Lower leg skin (tissue), 3 donors: ENCODE results near the gene CNNM4.

Experiments
- CTCF ChIP-seq, 3 donors: fragments of 450-650 bp; IDR thresholded peaks; one replicate each; pipeline ENCODE4 v1.5.1; 2016; ENCODE audit warnings: antibody characterized with exemption in 3 of 3, mild to moderate bottlenecking in 3 of 3, moderate library complexity in 2 of 3
- POLR2A ChIP-seq, 2 donors: fragments of 450-650 bp; IDR thresholded peaks; one replicate each; pipeline ENCODE4 v1.6.1; 2016 to 2017; ENCODE audit warnings: antibody characterized with exemption in 2 of 2, mild to moderate bottlenecking in 1 of 2, moderate library complexity in 1 of 2

DNA sequence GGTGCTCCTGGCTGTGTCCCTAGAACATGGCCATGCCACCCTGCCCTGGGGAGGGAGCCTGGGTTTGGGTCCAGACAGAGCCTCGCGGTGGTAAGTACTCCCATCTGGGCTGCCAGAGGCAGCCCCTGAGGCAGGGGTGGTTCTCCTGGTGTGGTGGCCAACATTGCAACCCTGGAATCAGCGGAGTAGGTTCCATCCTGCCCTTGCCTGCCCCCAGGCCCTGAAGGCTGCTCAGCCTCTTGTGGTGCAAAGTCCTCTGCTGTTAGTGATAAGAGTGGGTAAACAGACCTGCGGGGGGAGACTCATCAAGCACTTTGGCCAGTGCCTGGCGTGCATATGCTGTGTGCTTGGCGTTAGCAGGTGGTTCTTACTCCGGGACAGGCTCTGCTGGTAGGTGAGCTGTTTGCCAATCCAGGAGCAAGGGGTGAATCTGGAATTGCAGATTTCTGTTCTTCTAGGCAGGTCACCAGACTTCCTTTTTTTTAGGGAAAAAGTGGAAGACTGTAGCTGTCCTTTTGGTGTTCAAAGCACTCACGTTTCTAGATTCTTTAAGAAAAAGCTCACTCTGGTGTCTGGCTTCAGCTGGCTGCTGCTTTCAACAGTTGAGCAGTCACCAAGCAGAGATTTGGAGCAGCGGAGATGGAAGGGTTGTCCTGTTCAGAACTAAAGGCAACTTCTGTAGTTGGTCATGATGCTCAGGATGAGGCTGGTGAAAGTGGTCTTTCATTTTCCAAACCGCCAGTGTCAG, 58.6 kb downstream of the CNNM4 start:
- TF ChIP-seq CTCF (IDR thresholded peaks at IDR 0.05) (no peak), POLR2A (IDR thresholded peaks at IDR 0.05) (no peak)
